Mesenchymal stem cell (in vitro differentiated cells and primary cell): ENCODE data around the gene GRIK2.

Experiments used
- DNase-seq: peaks from one replicate; pipeline ENCODE4 v3.0.0-alpha.2; 2013
- H2AFZ ChIP-seq: one replicate; pipeline ENCODE4 v1.6.1; 2013; ENCODE audit warnings: low read depth, mild to moderate bottlenecking, control low read depth, inconsistent platforms, low read length, moderate library complexity
- H2AK5ac ChIP-seq: 2 replicates; pipeline ENCODE4 v1.6.1; 2013; ENCODE audit warnings: low read length, moderate library complexity, mild to moderate bottlenecking, inconsistent platforms; ENCODE audit not compliant: severe bottlenecking
- H2BK120ac ChIP-seq: one replicate; pipeline ENCODE4 v1.6.1; 2013; ENCODE audit warnings: low read depth, mild to moderate bottlenecking, inconsistent platforms, low read length, moderate library complexity
- H2BK12ac ChIP-seq, 2 experiments: one replicate each; pipeline ENCODE4 v1.6.1; 2013; ENCODE audit warnings: inconsistent platforms in 2 of 2, low read length in 2 of 2, mild to moderate bottlenecking in 2 of 2, moderate library complexity in 2 of 2, control low read depth in 1 of 2
- H2BK15ac ChIP-seq: one replicate; pipeline ENCODE4 v1.6.1; 2013; ENCODE audit warnings: mild to moderate bottlenecking, low read depth, inconsistent platforms; ENCODE audit not compliant: poor library complexity, severe bottlenecking
- H2BK5ac ChIP-seq: 2 replicates; pipeline ENCODE4 v1.6.1; 2013; ENCODE audit warnings: low read depth, mild to moderate bottlenecking, low read length, control low read depth, inconsistent platforms; ENCODE audit not compliant: poor library complexity, severe bottlenecking
- H3K14ac ChIP-seq, 2 experiments: one replicate each; pipeline ENCODE4 v1.6.1; 2013; ENCODE audit warnings: inconsistent platforms in 2 of 2, low read length in 2 of 2, control low read depth in 1 of 2, mild to moderate bottlenecking in 1 of 2, moderate library complexity in 1 of 2
- H3K18ac ChIP-seq, 2 experiments: one replicate each; pipeline ENCODE4 v1.6.1; 2013; ENCODE audit warnings: inconsistent platforms in 2 of 2, low read length in 2 of 2, control low read depth in 1 of 2, low read depth in 1 of 2, mild to moderate bottlenecking in 1 of 2
- H3K23ac ChIP-seq, 2 experiments: one replicate each; pipeline ENCODE4 v1.6.1; 2013; ENCODE audit warnings: inconsistent platforms in 2 of 2, low read length in 2 of 2, mild to moderate bottlenecking in 2 of 2, moderate library complexity in 2 of 2, control low read depth in 1 of 2
- H3K27ac ChIP-seq: 2 replicates; pipeline ENCODE4 v1.5.1; 2013; ENCODE audit warnings: mild to moderate bottlenecking, moderate library complexity, low read length, control low read depth, inconsistent platforms; ENCODE audit not compliant: poor library complexity, severe bottlenecking
- H3K27me3 ChIP-seq, 2 experiments: 2 replicates each; pipeline versions ENCODE4 v1.6.1 to v1.7.0; 2013; ENCODE audit warnings: low read length in 2 of 2, mild to moderate bottlenecking in 2 of 2, moderate library complexity in 2 of 2, control low read depth in 1 of 2, inconsistent platforms in 1 of 2; ENCODE audit not compliant: control insufficient read depth in 1 of 2, insufficient read depth in 1 of 2
- H3K36me3 ChIP-seq, 2 experiments: 2 replicates each; pipeline versions ENCODE4 v1.6.1 to v1.7.0; 2013; ENCODE audit warnings: low read length in 2 of 2, control low read depth in 1 of 2, inconsistent platforms in 1 of 2, low read depth in 1 of 2, mild to moderate bottlenecking in 1 of 2; ENCODE audit not compliant: insufficient read depth in 2 of 2, control insufficient read depth in 1 of 2
- H3K4ac ChIP-seq, 2 experiments: one replicate each; pipeline ENCODE4 v1.6.1; 2013; ENCODE audit warnings: inconsistent platforms in 2 of 2, low read length in 2 of 2, mild to moderate bottlenecking in 2 of 2, moderate library complexity in 2 of 2, control low read depth in 1 of 2, low read depth in 1 of 2
- H3K4me1 ChIP-seq: 2 replicates; pipeline ENCODE4 v1.6.1; 2013; ENCODE audit warnings: low read depth, low read length, control low read depth; ENCODE audit not compliant: control insufficient read depth, insufficient read depth
- H3K4me2 ChIP-seq: 2 replicates; pipeline ENCODE4 v1.6.1; 2013; ENCODE audit warnings: low read length, mild to moderate bottlenecking, inconsistent platforms; ENCODE audit not compliant: poor library complexity, severe bottlenecking
- H3K4me3 ChIP-seq, 2 experiments: 2 replicates each; pipeline versions ENCODE4 v1.5.1 to v1.7.0; 2013; ENCODE audit warnings: low read length in 2 of 2, mild to moderate bottlenecking in 2 of 2, control low read depth in 1 of 2, low read depth in 1 of 2; ENCODE audit not compliant: insufficient read depth in 1 of 2
- H3K79me1 ChIP-seq: replicated peaks from 2 replicates; pipeline ENCODE4 v1.6.1; 2013; ENCODE audit warnings: mild to moderate bottlenecking, control low read depth, low read length, inconsistent platforms; ENCODE audit not compliant: poor library complexity, severe bottlenecking
- H3K9ac ChIP-seq: 2 replicates; pipeline ENCODE4 v1.7.0; 2013; ENCODE audit warnings: mild to moderate bottlenecking, low read length, moderate library complexity
- H3K9me3 ChIP-seq: 2 replicates; pipeline ENCODE4 v1.7.0; 2013; ENCODE audit warnings: mild to moderate bottlenecking, low read length; ENCODE audit not compliant: control insufficient read depth
- H4K8ac ChIP-seq: one replicate; pipeline ENCODE4 v1.6.1; 2013; ENCODE audit warnings: inconsistent platforms, mild to moderate bottlenecking, low read length, moderate library complexity
- H4K91ac ChIP-seq: one replicate; pipeline ENCODE4 v1.6.1; 2013; ENCODE audit warnings: mild to moderate bottlenecking, low read length, inconsistent platforms
- WGBS: methylation state at CpG from one replicate; pipeline ENCODE4 v1.1.7; 2013; ENCODE audit warnings: mixed read lengths; 5-methylcytosine and 5-hydroxymethylcytosine counted together

The GRIK2 gene

DNA sequence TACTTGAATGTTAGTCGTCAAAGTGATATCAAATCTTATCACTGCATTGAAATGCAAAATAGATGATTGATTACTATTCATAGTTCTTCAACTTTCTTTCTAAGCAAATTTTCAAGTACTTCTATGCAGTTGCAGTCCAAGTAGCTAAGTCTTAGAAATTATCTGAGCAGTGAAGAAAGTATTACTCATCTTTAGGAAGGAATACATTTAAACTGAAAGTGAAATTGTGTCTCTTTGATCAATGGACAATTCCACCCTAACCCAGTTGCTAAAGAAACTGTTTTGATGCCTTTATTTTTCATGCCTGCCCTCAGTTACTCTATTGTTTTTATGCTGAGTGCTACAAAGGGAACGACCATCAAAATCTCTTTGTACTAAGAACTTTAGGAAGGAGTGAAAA is 337.4 kb downstream of the GRIK2 start:
- Histone ChIP-seq H2BK120ac (no peak overlapping the region), H3K4me1 (no peaks in the 10 kb centered on the region), H2BK5ac (no peak overlapping the region), H3K27ac (no peak overlapping the region), H3K36me3 (no peaks in the 10 kb centered on the region), H3K79me1 (no peaks in the 10 kb centered on the region), H3K18ac (no peak overlapping the region), H3K9me3 (no peaks in the 10 kb centered on the region), H4K91ac (no peak overlapping the region), H3K4me2 (no peak overlapping the region), H2BK15ac (no peak overlapping the region), H3K27me3 (no peaks in the 10 kb centered on the region), H3K4ac (no peak overlapping the region), H3K9ac (peak overlapping the region; percentile 28), H4K8ac (no peak overlapping the region), H2BK12ac (no peak overlapping the region), H3K4me3 (peak overlapping the region in 1 of 2 experiments; percentile 36), H2AK5ac (no peak overlapping the region), H3K23ac (no peak overlapping the region), H3K14ac (no peak overlapping the region), H2AFZ (no peak overlapping the region)
- peak; percentile 32 for DNase-seq
- no CpG with 5 or more reads among the region's 2 CpGs for WGBS

DNA sequence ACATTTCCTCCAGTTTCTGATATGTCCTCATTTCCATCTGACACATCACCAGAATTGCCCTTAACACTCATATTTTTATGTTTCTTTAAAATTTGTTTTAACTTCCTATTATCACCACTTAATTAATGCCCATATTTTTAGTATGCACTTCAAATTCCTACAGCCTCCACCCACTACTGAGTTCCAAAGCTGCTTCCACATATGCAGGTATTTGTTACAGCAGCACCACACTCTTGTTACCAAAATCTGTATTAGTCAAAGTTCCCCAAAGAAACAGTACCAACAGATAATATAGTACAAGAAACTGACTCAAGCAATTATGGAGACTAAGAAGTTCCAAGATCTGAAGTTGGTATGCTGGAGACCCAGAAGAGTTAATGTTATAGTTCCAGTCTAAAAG is 340.4 kb downstream of the GRIK2 start:
- H4K8ac ChIP-seq = no peak overlapping the region
- no peak overlapping the region for H2AFZ ChIP-seq
- H3K18ac ChIP-seq = no peak overlapping the region
- DNase-seq = no peak
- no peaks in the 10 kb centered on the region for H3K79me1 ChIP-seq
- no peak overlapping the region for H2AK5ac ChIP-seq
- no peak overlapping the region for H2BK120ac ChIP-seq
- H3K4ac ChIP-seq = no peak overlapping the region
- H3K4me3 ChIP-seq = no peak overlapping the region
- H3K27ac ChIP-seq = no peak overlapping the region
- H3K9ac ChIP-seq = no peak overlapping the region
- no peaks in the 10 kb centered on the region for H3K4me1 ChIP-seq
- no peak overlapping the region for H2BK5ac ChIP-seq
- H3K36me3 ChIP-seq = no peaks in the 10 kb centered on the region
- no peak overlapping the region for H3K23ac ChIP-seq
- no peaks in the 10 kb centered on the region for H3K27me3 ChIP-seq
- no peak overlapping the region for H3K4me2 ChIP-seq
- no peak overlapping the region for H2BK15ac ChIP-seq
- H3K9me3 ChIP-seq = no peaks in the 10 kb centered on the region
- H4K91ac ChIP-seq = no peak overlapping the region
- no peak overlapping the region for H2BK12ac ChIP-seq
- no peak overlapping the region for H3K14ac ChIP-seq

DNA sequence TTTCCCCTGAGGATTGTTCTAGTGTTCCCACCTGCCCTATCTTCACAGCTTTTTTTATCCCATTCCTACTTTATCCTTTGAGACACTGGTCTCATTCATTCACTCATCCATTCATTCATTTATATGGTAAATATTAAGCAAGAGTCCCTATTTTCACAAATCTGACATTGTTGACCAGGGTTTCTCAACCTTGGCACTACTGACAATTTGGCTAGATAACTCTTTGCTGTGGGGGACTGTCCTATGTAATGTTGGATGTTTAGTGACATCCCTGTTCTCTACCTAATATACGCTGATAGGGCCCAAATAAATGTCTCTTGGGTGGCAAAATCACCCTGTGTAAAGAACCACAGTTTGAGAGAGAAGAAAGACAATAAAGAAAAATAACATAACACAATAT is 345.0 kb downstream of the GRIK2 start:
- no peaks in the 10 kb centered on the region for H3K79me1 ChIP-seq
- no peak overlapping the region for H2AFZ ChIP-seq
- no peak overlapping the region for H3K4me2 ChIP-seq
- H3K18ac ChIP-seq = no peak overlapping the region
- H3K9me3 ChIP-seq = no peaks in the 10 kb centered on the region
- no peak overlapping the region for H3K23ac ChIP-seq
- no peak for DNase-seq
- H3K14ac ChIP-seq = no peak overlapping the region
- H3K4me1 ChIP-seq = no peaks in the 10 kb centered on the region
- H3K27ac ChIP-seq = no peak overlapping the region
- H3K4me3 ChIP-seq = no peak overlapping the region
- no peak overlapping the region for H2BK120ac ChIP-seq
- no peak overlapping the region for H2BK15ac ChIP-seq
- H3K36me3 ChIP-seq = no peaks in the 10 kb centered on the region
- H3K27me3 ChIP-seq = no peaks in the 10 kb centered on the region
- no peak overlapping the region for H3K4ac ChIP-seq
- H2AK5ac ChIP-seq = no peak overlapping the region
- H2BK5ac ChIP-seq = no peak overlapping the region
- no peak overlapping the region for H3K9ac ChIP-seq
- WGBS = no CpG with 5 or more reads among the region's 1 CpG
- no peak overlapping the region for H2BK12ac ChIP-seq
- H4K91ac ChIP-seq = no peak overlapping the region
- H4K8ac ChIP-seq = no peak overlapping the region

DNA sequence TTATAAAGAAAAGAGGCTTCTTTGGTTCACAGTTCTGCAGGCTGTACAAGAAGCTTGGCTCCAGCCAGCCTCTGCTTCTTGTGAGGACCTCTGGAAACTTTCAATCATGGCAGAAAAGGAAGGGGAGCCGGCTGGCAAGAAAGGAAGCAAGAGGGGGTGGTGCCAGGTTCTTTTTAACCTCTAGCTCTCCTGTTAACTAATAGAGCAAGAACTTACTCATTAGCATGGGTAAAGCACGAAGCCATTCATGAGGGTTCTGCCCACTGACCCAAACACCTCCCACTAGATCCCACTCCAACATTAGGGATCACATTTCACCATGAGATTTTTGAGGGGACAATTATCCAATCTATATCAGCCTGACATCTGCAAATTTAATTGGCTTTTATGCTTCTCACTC is 347.1 kb downstream of the GRIK2 start:
- no peak for DNase-seq
- no peaks in the 10 kb centered on the region for H3K36me3 ChIP-seq
- H2BK5ac ChIP-seq = no peak overlapping the region
- no peaks in the 10 kb centered on the region for H3K9me3 ChIP-seq
- no peak overlapping the region for H4K91ac ChIP-seq
- H2AFZ ChIP-seq = no peak overlapping the region
- no peak overlapping the region for H3K18ac ChIP-seq
- H3K4ac ChIP-seq = no peak overlapping the region
- H3K4me3 ChIP-seq = no peak overlapping the region
- H3K23ac ChIP-seq = no peak overlapping the region
- H3K27ac ChIP-seq = no peak overlapping the region
- H3K4me1 ChIP-seq = no peaks in the 10 kb centered on the region
- H3K27me3 ChIP-seq = no peaks in the 10 kb centered on the region
- H3K14ac ChIP-seq = no peak overlapping the region
- no peak overlapping the region for H2BK12ac ChIP-seq
- WGBS = 54% methylated on average over 2 of the region's 2 CpGs
- no peak overlapping the region for H3K4me2 ChIP-seq
- H2BK120ac ChIP-seq = no peak overlapping the region
- H2BK15ac ChIP-seq = no peak overlapping the region
- H3K9ac ChIP-seq = no peak overlapping the region
- H2AK5ac ChIP-seq = no peak overlapping the region
- H4K8ac ChIP-seq = no peak overlapping the region
- H3K79me1 ChIP-seq = no peaks in the 10 kb centered on the region
